ENCODE results near the gene CYP27C1.

DNA sequence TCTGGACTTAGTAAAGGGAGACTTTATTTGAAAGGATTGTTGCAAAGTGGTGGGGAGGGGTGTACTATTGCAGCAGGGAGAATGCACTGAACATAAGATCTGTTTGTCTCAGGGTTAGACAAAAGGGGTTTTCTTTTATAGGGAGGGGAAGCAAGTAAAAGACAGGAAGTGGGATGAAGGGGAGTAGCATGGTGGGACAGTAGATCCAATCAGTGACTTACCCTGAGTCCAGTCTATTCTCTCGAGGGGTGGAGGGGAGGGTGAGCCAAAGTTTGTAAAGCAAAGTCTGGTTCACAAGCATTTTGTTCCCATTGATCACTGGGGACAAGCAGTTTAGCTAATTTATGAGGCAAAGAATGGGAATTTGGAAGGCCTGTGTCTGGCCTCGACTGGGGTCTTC, 35.0 kb upstream of the CYP27C1 start:
- TF ChIP-seq POLR2A (IDR thresholded peaks at IDR 0.05; ENCODE audit: low read depth) (no peak), POLR2AphosphoS5 (IDR thresholded peaks at IDR 0.05) (no peak), EP300 (IDR thresholded peaks at IDR 0.05) (no peak)
- TF ChIP-seq, protein P1, sequence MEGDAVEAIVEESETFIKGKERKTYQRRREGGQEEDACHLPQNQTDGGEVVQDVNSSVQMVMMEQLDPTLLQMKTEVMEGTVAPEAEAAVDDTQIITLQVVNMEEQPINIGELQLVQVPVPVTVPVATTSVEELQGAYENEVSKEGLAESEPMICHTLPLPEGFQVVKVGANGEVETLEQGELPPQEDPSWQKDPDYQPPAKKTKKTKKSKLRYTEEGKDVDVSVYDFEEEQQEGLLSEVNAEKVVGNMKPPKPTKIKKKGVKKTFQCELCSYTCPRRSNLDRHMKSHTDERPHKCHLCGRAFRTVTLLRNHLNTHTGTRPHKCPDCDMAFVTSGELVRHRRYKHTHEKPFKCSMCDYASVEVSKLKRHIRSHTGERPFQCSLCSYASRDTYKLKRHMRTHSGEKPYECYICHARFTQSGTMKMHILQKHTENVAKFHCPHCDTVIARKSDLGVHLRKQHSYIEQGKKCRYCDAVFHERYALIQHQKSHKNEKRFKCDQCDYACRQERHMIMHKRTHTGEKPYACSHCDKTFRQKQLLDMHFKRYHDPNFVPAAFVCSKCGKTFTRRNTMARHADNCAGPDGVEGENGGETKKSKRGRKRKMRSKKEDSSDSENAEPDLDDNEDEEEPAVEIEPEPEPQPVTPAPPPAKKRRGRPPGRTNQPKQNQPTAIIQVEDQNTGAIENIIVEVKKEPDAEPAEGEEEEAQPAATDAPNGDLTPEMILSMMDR (IDR thresholded peaks at IDR 0.05), result no peak

Measured in esophagus muscularis mucosa (tissue), 4 donors.